SK-N-SH (cell line): ENCODE data around the gene KCNIP4. TPM values are rescaled to one million over a fixed set of nuclear protein-coding genes. Genes with fewer than 3 reads are reported as not detected.

Experiments used
- CTCF ChIA-PET: fragments of 300-600, 350-600 bp; formaldehyde crosslinking; extraction: SDS; loops from one replicate; lab custom pipeline; 2021; lab: Yijun Ruan, JAX
- POLR2A ChIA-PET: fragments of 350-600 bp; sonication (Branson Sonifier 250); formaldehyde crosslinking; extraction: SDS; loops from one replicate; lab custom pipeline; 2020; ENCODE audit warnings: antibody characterized with exemption, inconsistent platforms; lab: Yijun Ruan, JAX
- DNase-seq: peaks from one replicate; pipeline ENCODE4 v3.0.0; 2012
- H2AFZ ChIP-seq: fragments of 200-600 bp; sonication (generic); 2 replicates; pipeline ENCODE4 v1.8.1; 2016; ENCODE audit warnings: antibody characterized with exemption, mild to moderate bottlenecking, low read depth
- H3F3A ChIP-seq: fragments of 200-600 bp; sonication (generic); replicated peaks from 2 replicates; pipeline ENCODE3; 2016; ENCODE audit warnings: antibody characterized with exemption, mild to moderate bottlenecking; ENCODE audit not compliant: insufficient read depth
- H3K27ac ChIP-seq, 2 experiments: fragments of 200-500 bp in 1 of 2; fragments of 200-600 bp in 1 of 2; sonication (Bioruptor generic) in 1 of 2; sonication (generic), shearing (Covaris generic) in 1 of 2; 2 replicates each; pipeline versions ENCODE4 v1.5.1 to v1.6.1; 2014 to 2016; ENCODE audit warnings: low read depth in 2 of 2, inconsistent platforms in 1 of 2, low read length in 1 of 2, mild to moderate bottlenecking in 1 of 2, mixed read lengths in 1 of 2
- H3K27me3 ChIP-seq: fragments of 200-600 bp; sonication (generic), shearing (Covaris generic); 2 replicates; pipeline ENCODE4 v1.6.1; 2016; ENCODE audit warnings: mixed run types; ENCODE audit not compliant: insufficient read depth
- H3K36me3 ChIP-seq, 2 experiments: fragments of 200-500 bp in 1 of 2; fragments of 200-600 bp in 1 of 2; sonication (Bioruptor generic) in 1 of 2; sonication (generic) in 1 of 2; replicated peaks in 1 of 2; 2 replicates each; pipeline versions ENCODE3 to v1.5.1; 2014 to 2016; ENCODE audit warnings: low read length in 1 of 2, mild to moderate bottlenecking in 1 of 2; ENCODE audit not compliant: insufficient read depth in 2 of 2, control insufficient read depth in 1 of 2
- H3K4me1 ChIP-seq, 2 experiments: fragments of 200-500 bp in 1 of 2; fragments of 200-600 bp in 1 of 2; sonication (Bioruptor generic) in 1 of 2; sonication (generic), shearing (Covaris generic) in 1 of 2; 2 replicates each; pipeline versions ENCODE4 v1.5.1 to v1.6.1; 2014 to 2016; ENCODE audit warnings: low read depth in 1 of 2, low read length in 1 of 2, mixed run types in 1 of 2; ENCODE audit not compliant: insufficient read depth in 2 of 2, control insufficient read depth in 1 of 2
- H3K4me2 ChIP-seq: fragments of 200-600 bp; sonication (generic), shearing (Covaris generic); 2 replicates; pipeline ENCODE4 v1.6.1; 2017; ENCODE audit warnings: mixed run types
- H3K4me3 ChIP-seq, 2 experiments: fragments of 200-500 bp in 1 of 2; fragments of 200-600 bp in 1 of 2; sonication (Bioruptor generic) in 1 of 2; sonication (generic), shearing (Covaris generic) in 1 of 2; 2 replicates each; pipeline versions ENCODE4 v1.5.1 to v1.8.1; 2014 to 2016; ENCODE audit warnings: low read depth in 2 of 2, inconsistent platforms in 1 of 2, low read length in 1 of 2, mild to moderate bottlenecking in 1 of 2, mixed read lengths in 1 of 2, moderate library complexity in 1 of 2
- H3K79me2 ChIP-seq: fragments of 200-600 bp; sonication (generic); 2 replicates; pipeline ENCODE4 v1.8.1; 2017; ENCODE audit warnings: mild to moderate bottlenecking; ENCODE audit not compliant: insufficient read depth
- H3K9ac ChIP-seq: fragments of 200-600 bp; sonication (generic); 2 replicates; pipeline ENCODE4 v1.6.1; 2017; ENCODE audit warnings: mixed run types
- H3K9me2 ChIP-seq: fragments of 200-600 bp; sonication (generic); 2 replicates; pipeline ENCODE4 v1.6.1; 2017; ENCODE audit warnings: mixed run types
- H3K9me3 ChIP-seq: fragments of 200-600 bp; sonication (generic); 2 replicates; pipeline ENCODE4 v1.6.1; 2017; ENCODE audit warnings: mixed run types, mild to moderate bottlenecking, moderate library complexity
- H4K20me1 ChIP-seq: fragments of 200-600 bp; sonication (generic); 2 replicates; pipeline ENCODE4 v1.6.1; 2017; ENCODE audit warnings: mild to moderate bottlenecking, mixed run types; ENCODE audit not compliant: insufficient read depth
- ELF1 ChIP-seq: IDR thresholded peaks from 2 replicates; pipeline ENCODE4 v1.4.0; 2012
- EP300 ChIP-seq, 2 experiments: IDR thresholded peaks; 2 replicates each; pipeline versions ENCODE4 v1.4.0 to v1.6.1; 2012; ENCODE audit warnings: borderline replicate concordance in 1 of 2, low read depth in 1 of 2, low read length in 1 of 2
- FOSL2 ChIP-seq: IDR thresholded peaks from 2 replicates; pipeline ENCODE4 v1.4.0; 2012; ENCODE audit warnings: low read depth, mild to moderate bottlenecking, moderate library complexity, borderline replicate concordance
- FOXM1 ChIP-seq: IDR thresholded peaks from 2 replicates; pipeline ENCODE4 v1.4.0; 2012; ENCODE audit warnings: low read depth, mild to moderate bottlenecking
- JUND ChIP-seq: IDR thresholded peaks from 2 replicates; pipeline ENCODE4 v1.4.0; 2012
- MXI1 ChIP-seq: IDR thresholded peaks from 2 replicates; pipeline ENCODE4 v1.6.1; 2012; ENCODE audit warnings: mild to moderate bottlenecking, low read depth, low read length, improper control_type of control experiment
- NFIC ChIP-seq: IDR thresholded peaks from 2 replicates; pipeline ENCODE4 v1.4.0; 2012; ENCODE audit warnings: borderline replicate concordance
- PBX3 ChIP-seq: IDR thresholded peaks from 2 replicates; pipeline ENCODE4; 2012
- POLR2AphosphoS5 ChIP-seq: IDR thresholded peaks from 2 replicates; pipeline ENCODE4 v1.6.1; 2012; ENCODE audit warnings: low read depth, low read length
- RAD21 ChIP-seq: IDR thresholded peaks from 2 replicates; pipeline ENCODE4 v1.6.1; 2012; ENCODE audit warnings: mild to moderate bottlenecking, low read length
- RFX5 ChIP-seq: IDR thresholded peaks from 2 replicates; pipeline ENCODE4 v1.6.1; 2012; ENCODE audit warnings: mild to moderate bottlenecking, improper control_type of control experiment, low read length
- SIN3A ChIP-seq: IDR thresholded peaks from 2 replicates; pipeline ENCODE4 v1.6.1; 2012; ENCODE audit warnings: low read depth, mild to moderate bottlenecking, low read length, moderate library complexity, borderline replicate concordance
- SMC3 ChIP-seq: IDR thresholded peaks from 2 replicates; pipeline ENCODE4 v1.6.1; 2012; ENCODE audit warnings: low read depth, low read length, improper control_type of control experiment
- USF1 ChIP-seq: IDR thresholded peaks from 2 replicates; pipeline ENCODE4 v1.4.0; 2012; ENCODE audit warnings: low read depth, borderline replicate concordance
- WGBS: methylation state at CpG from one replicate; pipeline ENCODE4 v1.1.6; 2017; ENCODE audit warnings: low lambda C conversion rate; 5-methylcytosine and 5-hydroxymethylcytosine counted together
- polyA plus RNA-seq, 3 experiments: library from polyadenylated mRNA; depleted of rRNA; stranded (reverse); fragments of >200 nt; gene quantifications; 2 replicates each; pipeline ENCODE4 v1.2.3, GENCODE V29; 2012
- TF ChIP-seq, protein P1 (sequence below): fragments of 150-350 bp; IDR thresholded peaks from 2 replicates; pipeline ENCODE4 v1.6.1; 2016; ENCODE audit warnings: mild to moderate bottlenecking, low read depth, low read length

The KCNIP4 gene
- polyA plus RNA-seq, 1 of the 3 experiments (the other 2 are of a cell fraction): 0.18 TPM

DNA sequence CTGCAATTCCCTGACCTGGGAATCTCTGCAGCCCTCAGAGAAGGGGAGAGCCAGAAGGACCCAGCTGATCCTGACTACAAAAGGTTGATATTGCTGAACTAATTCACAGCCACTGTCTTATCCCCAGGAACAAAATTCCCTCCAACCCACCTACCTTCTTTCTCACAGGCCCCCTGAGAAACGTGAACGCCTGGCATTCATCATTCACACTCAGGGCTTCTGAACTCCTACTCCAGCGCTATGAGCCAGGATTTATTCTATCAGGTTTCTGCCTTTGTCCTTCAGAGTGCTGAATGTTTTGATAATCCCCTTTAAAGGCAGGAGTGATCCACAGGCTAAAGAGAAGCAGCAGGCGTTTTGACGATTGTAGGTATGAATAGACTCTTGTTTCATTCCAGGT, 76.5 kb downstream of the KCNIP4 start:
- Histone ChIP-seq H4K20me1 (no peaks in the 10 kb centered on the region), H3K9me3 (no peaks in the 10 kb centered on the region), H2AFZ (no peak overlapping the region), H3K4me3 (no peak overlapping the region), H3K9me2 (no peaks in the 10 kb centered on the region), H3K36me3 (no peaks in the 10 kb centered on the region), H3K27me3 (no peaks in the 10 kb centered on the region), H3K79me2 (no peaks in the 10 kb centered on the region), H3K27ac (no peak overlapping the region), H3K9ac (no peak overlapping the region), H3K4me1 (no peaks in the 10 kb centered on the region), H3K4me2 (no peak overlapping the region), H3F3A (peaks cover 15% of the 10 kb centered on the region)
- POLR2A ChIA-PET: no interaction called here
- DNase-seq: no peak
- no peak for TF ChIP-seq JUND
- no peak for TF ChIP-seq SIN3A
- TF ChIP-seq SMC3: no peak
- TF ChIP-seq PBX3: no peak
- no peak for TF ChIP-seq POLR2AphosphoS5
- TF ChIP-seq RAD21: no peak
- TF ChIP-seq FOXM1: no peak
- TF ChIP-seq MXI1: no peak
- no peak for TF ChIP-seq RFX5
- TF ChIP-seq FOSL2: no peak
- no peak for TF ChIP-seq NFIC
- no peak for TF ChIP-seq EP300 (IDR thresholded peaks at IDR 0.05; ENCODE audit: borderline replicate concordance in 1 of 2, low read depth in 1 of 2, low read length in 1 of 2)
- 30% methylated on average over 5 of the region's 5 CpGs for WGBS
- CTCF ChIA-PET: no interaction called here

DNA sequence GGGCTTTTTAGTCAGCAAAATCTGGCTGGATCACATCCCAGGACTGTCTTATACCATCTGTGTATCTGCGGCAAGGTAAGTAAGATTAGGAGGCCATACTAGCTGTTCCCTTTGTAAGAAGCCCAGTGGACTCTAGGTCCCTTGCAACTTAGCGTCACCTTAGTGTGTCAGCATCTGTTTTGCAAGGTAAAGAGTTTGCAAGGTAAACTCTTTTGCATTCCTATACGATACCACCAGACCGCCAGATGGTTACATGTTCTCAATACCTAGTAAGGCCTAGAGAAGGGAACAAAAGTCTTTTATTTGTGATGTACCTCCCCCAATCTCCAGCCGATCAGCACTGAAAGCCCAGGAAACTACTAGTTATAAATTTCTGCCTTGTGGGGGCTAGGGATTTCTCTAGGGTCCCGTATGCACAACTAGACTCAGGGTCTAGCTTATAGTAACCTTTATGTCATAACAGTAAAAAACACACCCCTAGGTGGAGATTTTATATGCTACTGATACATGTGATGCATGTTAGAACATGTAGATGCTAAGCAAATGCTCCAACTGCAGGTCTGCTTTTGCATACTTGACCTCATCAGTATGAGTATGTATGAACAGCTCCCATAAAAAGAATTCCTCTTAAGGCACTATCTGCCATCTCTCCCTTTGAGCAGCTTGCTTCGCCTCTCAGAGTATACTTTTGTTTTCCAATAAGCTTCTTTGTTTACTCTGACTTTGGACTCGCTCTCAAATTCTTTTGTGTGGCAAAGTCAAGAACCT, 78.4 kb downstream of the KCNIP4 start:
- Histone ChIP-seq H3K9ac (no peak overlapping the region), H3K9me2 (no peaks in the 10 kb centered on the region), H3K79me2 (no peaks in the 10 kb centered on the region), H3K27ac (no peak overlapping the region), H3K27me3 (no peaks in the 10 kb centered on the region), H4K20me1 (no peaks in the 10 kb centered on the region), H3K36me3 (no peaks in the 10 kb centered on the region), H3K9me3 (no peaks in the 10 kb centered on the region), H3F3A (peaks cover 15% of the 10 kb centered on the region), H3K4me2 (no peak overlapping the region), H2AFZ (no peak overlapping the region), H3K4me1 (no peaks in the 10 kb centered on the region), H3K4me3 (no peak overlapping the region)
- ChIA-PET POLR2A (no interaction called here), CTCF (no interaction called here)
- WGBS: 51% methylated on average over 8 of the region's 8 CpGs
- no peak for DNase-seq
- TF ChIP-seq EP300 (IDR thresholded peaks at IDR 0.05; ENCODE audit: borderline replicate concordance in 1 of 2, low read depth in 1 of 2, low read length in 1 of 2) (no peak), USF1 (no peak), POLR2AphosphoS5 (no peak), JUND (no peak), SMC3 (no peak), ELF1 (no peak)
- TF ChIP-seq, protein P1, sequence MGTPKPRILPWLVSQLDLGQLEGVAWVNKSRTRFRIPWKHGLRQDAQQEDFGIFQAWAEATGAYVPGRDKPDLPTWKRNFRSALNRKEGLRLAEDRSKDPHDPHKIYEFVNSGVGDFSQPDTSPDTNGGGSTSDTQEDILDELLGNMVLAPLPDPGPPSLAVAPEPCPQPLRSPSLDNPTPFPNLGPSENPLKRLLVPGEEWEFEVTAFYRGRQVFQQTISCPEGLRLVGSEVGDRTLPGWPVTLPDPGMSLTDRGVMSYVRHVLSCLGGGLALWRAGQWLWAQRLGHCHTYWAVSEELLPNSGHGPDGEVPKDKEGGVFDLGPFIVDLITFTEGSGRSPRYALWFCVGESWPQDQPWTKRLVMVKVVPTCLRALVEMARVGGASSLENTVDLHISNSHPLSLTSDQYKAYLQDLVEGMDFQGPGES: no peak
